ENCODE results near the gene TRAK1.

The TRAK1 gene

DNA sequence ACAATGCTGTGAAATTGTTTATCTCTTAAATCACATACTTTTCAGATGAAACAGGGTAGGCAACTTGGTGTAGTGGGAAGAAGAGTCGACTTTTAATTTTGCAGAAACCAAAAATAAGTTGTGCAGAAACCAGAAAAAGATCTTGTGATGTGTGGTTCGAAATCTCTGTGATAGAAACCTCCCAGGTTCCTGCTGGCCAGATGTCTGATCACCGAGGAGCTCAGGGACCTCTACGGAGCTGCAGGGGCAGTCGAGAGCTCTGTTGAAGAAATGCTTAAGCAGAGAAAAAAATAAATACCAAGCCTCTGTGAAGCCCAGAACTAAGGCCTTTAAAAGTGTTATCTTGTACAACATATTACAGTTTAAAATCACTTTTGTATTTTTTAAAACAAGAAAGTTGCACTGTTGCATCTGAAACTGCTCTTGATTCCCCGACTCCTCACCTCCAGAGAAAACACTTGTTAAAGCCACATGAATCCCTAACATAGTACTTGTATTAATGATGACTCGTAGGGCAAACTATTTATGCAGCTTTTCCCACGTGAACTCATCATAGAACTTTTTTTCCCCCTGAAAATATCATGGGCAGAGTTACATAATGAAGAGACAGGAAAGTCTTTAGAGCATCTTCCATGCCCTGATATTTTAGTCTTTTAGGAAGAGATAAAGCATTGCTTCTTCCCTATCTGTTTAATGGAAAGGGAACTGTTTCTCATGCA lies 123.6 kb downstream of the TRAK1 start:
- peak; percentile 27 for DNase-seq

DNA sequence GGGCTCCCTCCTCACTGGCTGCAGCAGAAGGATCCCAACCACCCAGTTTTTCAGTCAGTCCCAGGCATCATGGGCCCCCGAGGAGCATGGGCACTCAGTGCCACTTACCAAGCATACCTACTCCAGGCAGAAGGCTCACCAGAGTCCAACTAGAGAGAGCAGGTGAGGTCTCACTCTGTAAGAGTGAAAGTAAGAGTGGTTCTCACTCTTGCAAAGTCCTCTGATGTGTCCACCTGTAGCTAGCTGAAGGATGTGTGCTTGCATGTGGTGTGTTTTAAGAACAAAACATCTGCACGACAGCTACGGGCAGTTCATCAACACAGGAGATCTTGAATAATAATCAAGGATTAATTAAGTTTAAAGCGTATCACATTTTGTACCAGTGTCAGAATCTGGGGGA lies 125.1 kb downstream of the TRAK1 start:
- DNase-seq: no peak

DNA sequence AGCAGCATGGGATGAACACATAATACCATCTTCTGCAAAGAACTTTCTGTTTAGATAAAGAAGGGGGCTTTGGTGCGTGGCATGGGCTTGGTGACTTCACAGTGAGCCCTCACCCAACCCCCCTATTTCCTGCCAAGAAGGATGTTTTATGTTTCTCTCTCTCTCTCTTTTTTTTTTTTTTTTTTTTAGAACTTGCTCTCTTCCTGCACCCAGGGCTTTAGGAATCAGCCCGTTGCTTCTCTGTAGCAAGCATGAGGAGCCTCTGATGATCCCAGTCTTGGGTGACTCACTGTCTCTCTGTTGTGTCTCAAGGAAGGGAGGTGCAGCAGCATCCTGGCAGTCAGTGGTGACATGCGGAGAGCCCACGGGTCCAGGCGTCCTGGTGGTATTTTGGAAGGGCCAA lies 125.8 kb downstream of the TRAK1 start:
- DNase-seq: peak; percentile 41

DNA sequence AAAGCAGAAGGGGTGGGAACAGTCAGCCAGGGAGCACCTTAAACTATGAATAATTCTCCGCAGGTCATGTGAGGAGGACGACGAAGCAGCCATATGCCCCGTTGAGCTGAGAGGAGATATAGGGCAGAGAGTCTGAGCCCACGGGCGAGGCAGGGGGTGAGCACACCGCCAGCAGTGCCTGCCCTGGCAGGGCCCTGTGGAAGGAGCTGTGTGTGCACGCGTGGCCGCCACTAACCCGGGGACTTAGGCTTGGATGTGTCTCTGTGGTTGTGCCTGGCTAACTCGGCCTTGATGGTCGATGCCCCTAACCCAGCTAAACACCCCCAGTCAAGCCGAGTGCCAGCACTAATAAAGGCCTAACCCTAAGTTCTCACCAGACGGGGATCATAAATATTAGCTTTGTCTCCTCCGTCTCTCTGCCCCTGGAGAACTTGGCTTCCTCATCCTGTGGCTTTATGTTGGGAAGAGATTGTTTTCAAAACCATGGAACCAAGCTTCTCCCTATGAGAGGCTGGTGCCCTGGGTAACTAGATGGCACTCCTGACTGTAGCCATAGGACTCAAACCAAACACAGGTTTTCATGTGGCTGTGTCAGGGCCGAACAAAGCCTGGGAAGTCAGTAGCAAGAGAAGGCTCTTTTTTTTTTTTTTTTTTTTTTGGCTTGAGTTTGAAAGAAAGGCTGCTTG lies 129.4 kb downstream of the TRAK1 start:
- no peak for DNase-seq

DNA sequence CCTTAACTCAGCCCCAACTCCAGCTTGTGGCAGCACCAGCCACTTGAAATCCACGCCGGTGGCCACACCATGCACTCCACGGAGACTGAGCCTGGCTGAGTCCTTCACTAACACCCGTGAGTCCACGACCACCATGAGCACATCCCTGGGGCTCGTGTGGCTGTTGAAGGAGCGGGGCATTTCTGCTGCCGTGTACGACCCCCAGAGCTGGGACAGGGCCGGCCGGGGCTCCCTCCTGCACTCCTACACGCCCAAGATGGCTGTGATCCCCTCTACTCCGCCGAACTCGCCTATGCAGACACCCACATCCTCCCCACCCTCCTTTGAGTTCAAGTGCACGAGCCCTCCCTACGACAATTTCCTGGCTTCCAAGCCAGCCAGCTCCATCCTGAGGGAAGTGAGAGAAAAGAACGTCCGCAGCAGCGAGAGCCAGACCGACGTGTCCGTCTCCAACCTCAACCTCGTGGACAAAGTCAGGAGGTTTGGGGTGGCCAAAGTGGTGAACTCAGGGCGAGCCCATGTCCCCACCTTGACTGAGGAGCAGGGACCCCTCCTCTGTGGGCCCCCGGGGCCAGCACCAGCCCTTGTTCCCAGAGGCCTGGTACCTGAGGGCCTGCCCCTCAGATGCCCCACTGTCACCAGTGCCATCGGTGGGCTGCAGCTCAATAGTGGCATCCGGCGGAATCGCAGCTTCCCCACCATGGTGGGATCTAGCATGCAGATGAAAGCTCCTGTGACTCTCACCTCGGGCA lies 132.0 kb downstream of the TRAK1 start:
- no peak for DNase-seq

DNA sequence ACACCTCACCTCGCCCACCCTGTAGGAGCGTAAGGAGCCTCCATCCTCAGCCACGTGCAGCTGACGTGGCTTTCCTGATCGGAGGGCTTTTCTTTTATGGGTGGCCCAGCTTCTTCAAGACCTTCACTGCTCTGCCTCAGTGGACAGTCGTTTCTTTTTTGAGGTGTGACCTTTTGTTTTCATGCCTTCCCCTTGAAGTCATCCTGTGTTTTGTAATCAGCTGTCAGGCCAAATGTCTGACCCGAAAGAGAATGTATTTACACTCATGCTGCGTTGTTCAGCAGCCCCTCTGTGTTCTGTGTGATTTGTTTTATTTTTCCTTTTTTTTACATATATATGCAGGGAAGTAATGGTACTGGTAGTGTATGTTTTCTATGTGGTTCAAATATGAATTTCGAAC lies 133.0 kb downstream of the TRAK1 start:
- DNase-seq: no peak

DNA sequence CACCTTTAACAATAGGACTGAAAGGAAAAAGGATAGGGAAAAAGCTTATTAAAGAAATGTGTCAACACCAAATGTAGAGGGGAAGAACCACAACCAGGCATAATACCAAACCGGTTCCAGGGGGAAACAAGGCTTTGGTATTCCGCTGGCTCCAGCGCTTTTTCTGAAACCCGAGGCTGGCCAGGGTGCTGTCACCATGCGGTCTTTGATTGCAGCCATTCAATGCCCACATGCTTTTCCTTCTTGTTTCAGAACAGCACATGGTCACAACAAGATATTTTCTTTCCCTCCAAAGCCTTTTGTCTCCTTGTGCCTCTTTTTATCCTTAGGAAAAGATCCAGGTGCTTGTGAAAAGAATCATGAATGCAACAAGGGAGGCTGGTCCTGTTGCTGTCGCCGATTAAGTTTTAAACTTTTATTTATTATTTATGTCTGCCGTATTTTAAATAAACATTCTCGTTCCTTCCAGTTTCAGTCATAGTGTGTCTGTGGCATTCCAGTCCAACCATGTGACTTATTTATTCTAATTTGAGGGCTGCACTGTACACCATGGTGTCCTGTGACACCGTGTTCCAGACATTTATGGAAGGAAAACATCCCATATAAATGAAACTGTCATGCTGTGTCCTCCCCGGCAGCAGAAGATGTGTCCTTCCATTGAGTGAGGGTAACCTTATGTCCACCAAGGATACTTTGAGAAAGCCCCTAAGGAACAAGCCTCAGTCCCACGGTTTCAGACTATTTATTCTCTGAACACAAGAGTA lies 133.7 kb downstream of the TRAK1 start:
- no peak for DNase-seq

DNA sequence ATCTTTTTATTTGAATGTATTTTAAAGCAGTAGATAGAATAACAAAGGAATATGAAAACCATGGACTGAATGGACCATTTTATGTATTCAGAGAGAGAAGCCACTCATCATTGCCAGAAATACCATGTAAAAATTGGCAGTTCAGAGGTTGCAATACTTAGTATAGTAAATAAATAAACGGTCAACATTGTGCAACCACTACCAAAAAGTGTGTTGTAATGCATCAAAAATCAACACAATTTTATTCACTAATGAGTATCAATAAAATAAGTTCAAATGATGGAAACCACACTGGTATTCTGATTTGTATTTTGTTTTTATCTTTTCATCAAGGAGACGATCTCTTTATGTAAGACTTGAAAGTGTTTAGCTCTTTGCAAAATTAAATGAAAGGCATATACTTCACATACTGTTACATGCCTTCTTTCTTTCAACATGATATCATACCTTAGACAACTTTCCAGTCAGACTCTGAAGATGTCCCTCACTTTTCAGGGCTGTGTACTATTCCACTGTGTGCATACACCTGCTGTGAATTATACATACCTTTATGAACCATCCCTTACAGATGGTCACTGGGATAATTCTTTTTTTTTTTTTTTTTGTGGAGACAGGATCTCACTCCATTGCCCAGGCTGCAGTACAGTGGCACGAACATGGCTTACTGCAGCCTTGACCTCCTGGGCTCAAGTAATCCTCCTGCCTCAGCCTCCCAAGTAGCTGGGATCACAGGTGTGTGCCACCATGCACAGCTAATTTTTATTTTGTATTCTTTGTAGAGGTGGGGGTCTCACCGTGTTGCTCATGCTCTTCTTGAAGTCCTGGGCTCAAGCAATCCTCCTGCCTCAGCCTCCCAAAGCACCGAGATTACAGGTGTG lies 134.6 kb downstream of the TRAK1 start:
- DNase-seq: no peak

DNA sequence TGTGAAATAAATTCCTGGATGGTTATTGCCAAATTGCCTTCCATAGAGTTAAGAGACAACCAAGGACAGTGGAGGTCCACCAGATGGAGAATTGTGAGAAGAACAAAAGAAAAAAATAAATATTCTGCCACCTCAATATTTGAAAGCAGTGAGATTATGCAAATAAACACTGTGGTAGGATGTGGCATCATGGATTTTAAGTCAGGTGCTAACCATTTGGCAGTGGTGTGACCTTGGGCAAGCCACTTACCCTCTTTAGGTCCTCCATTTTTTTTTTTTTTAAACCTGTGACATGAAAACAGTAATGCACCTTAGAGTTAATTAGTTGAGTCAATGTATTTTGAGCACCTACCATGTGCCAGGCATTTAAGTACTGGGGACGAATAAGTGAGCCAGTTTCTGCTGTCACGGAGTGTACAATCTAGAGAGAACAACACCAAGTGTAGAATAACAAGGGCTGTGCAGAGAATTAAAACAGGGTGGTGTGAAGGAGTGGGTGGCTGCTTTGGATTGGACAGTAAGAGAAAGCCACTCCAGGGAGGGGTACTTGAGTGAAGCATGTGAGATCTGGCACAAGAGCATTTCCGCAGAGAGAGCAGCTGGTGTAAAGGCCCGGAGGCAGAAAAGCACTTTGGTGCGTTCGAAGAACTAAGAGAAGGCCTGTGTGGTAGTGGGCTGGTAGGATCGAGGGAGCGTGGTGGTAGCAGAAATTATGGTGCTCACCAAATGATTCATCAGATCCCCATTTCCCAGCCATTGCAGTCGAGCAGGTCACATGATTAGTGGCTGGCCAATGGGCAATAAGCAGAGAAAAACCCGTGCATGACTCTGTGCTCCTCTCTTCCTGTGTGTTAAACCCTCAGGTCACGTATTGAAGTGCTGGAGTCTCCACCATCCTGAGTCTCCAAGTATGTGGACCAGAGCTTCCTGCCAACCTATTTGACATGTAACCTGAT lies 135.6 kb downstream of the TRAK1 start:
- DNase-seq: no peak

DNA sequence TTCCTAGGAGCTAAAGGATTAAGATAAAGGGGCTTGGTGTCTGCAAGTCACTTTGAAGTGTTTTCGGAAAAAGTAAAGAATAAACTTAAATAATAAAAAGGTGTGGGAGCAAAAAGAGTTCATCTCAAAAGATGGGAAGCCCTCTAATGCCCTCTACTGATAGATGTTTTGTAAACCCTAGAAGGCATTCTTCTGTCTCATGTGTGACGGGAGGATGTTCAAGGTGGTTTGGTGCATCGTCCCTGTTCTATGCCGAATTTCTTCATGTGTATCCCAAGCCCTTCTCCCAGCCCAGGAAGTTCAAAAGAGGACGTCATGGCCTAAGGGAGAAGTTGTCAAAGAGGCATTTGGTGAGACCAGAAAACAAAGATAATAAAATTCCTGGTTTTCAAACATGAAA lies 137.6 kb downstream of the TRAK1 start:
- peak; percentile 13 for DNase-seq

DNA sequence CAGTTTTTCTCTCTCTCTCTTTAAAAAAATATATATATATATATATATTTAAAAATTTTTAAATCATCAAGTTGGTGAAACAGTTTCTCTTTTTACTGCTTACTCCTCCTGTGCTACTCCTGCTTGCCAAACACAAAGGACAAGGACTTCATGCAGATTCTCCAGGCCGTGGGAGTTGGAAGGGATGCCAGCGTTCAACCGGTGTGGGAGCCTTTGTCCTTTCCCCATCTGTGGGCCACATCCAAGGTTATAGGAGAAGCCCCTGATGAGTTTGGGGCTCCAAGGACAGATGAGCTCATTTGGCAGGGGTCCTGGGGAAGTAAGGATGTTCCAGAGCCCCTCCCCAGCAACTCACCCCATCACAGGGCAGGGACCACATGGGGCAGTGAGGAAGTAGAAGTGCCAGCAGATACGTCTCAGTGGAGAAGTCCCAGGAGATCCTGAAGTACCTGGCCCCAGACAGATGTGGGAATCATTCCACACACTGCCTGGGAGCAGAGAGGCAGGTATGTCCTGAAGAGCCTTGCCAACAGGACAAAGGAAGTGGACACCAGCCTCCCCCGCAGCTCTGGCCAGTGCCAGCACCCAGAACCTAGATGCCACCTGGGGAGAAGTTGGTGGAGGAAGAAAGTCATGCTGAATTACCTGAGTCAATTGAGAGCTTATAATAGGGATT lies 138.2 kb downstream of the TRAK1 start:
- no peak for DNase-seq

DNA sequence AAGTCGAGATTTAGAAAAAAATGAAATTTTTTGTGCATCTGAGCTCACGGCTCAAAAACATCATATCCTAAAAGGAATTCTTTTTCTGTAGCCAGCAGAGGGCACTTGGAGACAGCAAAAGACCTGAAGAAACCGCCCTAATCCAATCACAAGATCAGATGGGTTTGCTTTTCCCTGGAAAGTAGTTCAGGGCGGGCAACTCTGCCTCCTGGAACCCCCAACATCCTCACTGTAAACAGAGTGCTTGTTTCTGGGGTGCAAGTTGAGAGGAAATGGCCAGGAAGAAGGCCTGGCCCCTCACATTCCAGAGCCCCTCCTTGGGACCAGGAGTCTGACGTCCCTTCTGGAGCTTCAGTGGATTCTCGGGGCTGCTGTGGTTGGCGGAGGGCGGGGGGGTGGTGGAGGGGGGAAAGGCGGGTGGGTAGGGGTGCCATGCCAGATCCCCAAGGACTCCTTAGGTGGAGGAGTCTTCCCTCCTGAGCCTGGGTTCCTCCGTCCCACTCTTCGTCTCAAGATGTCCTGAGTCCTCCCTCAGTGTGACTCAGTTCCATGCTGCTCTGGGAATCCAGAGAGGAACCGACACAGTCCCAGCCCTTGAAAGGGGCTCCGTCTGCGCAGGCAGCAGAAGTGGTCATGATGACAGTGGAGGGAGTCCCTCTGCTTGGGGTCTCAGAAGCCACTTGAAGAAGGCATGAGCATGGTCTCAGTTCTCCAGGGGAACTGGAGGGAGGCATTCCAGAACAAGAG lies 139.0 kb downstream of the TRAK1 start:
- peak; percentile 63 for DNase-seq

DNA sequence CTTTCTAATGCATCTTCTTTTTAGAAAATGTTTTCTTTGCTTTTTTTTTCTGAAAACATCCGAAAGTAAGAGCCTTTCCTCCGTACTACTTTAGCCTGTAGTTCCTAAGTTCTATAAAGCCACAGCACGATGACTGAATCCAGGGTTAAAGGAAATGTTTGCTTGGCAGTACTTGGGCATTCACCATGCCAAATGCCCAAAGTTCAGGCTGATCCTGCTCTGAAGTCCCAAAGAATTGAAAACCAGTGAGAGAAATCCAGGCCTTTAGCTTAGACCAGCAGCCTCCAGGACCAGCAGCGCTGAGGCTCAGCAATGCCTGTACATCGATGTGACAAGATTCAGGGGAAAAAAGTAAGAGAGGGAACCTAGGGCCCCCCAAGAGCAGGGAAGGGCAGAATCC lies 139.7 kb downstream of the TRAK1 start:
- DNase-seq: no peak

DNA sequence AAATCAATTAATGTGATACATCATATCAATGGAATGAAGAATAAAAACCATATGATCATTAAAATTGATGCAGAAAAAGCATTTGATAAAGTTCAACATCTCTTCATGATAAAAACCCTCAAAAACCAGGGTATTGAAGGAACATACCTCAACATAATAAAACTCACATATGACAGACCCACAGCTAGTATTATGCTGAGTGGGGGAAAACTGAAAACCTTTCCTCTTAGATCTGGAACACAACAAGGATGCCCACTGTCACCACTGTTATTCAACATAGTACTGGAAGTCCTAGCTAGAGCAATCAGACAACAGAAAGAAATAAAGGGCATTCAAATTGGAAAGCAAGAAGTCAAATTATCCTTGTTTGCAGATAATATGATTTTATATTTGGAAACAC lies 144.4 kb downstream of the TRAK1 start:
- no peak for DNase-seq

DNA sequence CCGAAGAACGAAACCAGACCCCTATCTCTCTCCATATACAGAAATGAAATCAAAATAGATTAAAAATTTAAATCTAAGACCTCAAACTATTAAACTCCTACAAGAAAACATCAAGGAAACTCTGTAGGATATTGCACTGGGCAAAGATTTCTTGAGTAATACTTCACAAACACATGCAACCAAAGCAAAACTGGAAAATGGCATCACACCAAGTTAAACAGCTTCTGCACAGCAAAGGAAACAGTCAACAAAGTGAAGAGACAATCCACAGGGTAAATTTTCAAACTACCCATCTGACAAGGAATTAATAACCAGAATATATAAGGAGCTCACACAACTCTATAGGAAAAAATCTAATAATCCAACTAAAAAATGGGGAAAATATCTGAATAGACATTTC lies 145.5 kb downstream of the TRAK1 start:
- DNase-seq: no peak

DNA sequence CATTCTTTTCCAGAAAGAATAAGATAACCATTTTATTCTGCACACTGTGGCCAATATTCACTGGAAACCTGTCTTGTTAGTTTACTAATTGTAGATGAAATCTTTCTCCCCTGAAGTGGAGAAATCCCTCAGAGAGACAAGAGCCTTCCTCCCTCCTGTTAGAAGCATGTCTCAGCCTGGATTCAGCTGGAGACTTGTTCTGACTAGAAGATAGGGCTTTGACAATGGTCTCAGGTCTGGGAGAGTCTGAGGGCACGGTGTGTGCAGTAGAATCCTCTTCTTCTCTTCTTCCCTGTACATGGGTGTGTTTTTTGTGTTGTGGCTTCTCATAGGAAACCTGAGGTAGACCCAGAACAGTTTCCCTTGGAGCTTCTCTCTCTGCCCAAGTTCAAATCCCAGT lies 154.9 kb downstream of the TRAK1 start:
- no peak for DNase-seq

DNA sequence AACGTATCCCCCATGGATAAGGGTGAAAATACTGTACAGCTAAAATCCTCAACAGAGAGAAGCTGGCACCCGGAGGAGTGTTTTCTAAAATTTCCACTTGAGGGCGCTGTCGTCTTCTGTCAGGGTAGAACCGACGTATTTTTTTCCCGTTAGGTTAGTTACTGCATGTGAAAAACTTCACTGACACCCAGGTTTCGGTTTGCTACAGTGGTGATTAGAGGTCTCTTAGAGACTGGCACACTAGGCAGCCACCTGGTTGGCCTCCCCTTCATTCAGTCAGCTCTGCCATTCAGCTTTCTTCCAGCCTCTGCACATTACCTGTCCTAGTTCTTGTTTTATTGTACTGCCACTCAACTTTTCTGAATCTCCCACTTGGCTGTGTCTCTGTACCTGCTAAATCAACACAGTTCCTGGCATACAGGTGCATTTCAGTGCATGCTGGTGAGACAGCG lies 156.4 kb downstream of the TRAK1 start:
- DNase-seq: peak; percentile 62

DNA sequence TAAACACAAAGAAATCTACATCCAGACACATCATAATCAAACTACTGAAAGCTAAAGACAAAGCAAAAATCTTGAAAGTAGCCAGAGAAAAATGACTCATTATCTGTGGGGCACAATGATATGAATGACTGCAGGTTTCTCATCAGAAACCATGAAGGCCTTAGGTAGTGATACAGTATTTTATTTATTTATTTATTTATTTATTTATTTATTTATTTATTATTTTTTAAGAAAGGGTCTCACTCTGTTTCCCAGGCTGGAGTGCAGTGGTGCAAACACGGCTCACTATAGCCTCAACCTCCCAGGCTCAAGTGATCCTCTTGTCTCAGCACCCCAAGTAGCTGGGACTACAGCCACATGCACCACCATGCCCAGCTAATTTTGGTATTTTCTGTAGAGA lies 159.6 kb downstream of the TRAK1 start:
- no peak for DNase-seq

DNA sequence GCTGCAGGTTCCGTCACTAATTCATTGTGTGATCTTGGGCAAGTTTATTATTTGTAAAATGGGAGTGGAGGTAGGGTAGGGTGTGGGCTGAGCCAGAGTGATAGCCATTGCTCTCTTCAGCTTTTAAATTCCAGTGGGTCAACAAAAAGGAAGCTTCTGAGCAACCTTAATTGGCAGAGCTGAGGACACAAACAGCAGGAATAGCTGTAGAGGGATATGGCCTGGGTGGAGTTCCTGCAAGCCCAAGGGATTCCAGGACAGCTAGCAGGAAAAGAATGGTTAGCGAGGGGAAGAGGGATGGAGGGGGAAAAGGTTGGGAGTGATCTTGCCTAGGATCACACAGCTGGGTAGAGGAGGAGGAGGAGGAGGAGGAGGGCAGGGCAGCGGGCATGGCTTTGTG lies 163.4 kb downstream of the TRAK1 start:
- DNase-seq: no peak

All from fibroblast of upper back skin (primary cell).